T47D (cell line): ENCODE results near the gene TRPM3.
"Not testable (repeated sequence)": the region's sequence is repeated elsewhere in the genome, so short reads cannot be mapped to it uniquely, and the experiment has no call there.

Source experiments
- DNase-seq, 2 experiments: peaks; one replicate each; pipeline versions ENCODE4 v3.0.0 to v3.0.0-alpha.2; 2011 to 2012; ENCODE audit warnings: low read depth in 1 of 2, low spot score in 1 of 2
- JUND ChIP-seq: IDR thresholded peaks from 2 replicates; pipeline ENCODE4 v1.6.1; 2012; ENCODE audit warnings: low read depth
- in situ Hi-C: cut with HindIII; loops from 2 replicates; pipeline ENCODE4 v1.10.0; 2016; ENCODE audit warnings: low sequenced_read_pairs, low pct_unique_long_range_greater_than_20kb

The TRPM3 gene

DNA sequence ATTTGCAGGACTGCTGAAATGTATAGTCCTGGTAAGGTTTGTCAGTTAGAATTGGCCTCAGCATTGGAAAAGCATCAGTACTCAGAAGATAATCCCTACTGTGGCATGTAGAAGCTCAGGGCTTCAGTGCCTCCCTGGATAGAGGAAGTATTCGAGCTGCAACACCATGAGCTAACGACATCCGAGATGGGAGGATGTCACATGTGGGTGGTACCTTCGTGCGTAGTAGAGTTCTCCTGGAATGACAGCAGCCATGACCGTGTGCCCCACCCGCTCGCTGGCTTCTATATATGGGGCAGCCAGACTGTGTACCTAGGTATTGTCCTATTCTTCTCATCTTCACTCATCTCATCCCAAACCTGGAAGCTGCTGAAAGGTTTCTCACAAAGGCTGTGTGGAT lies 361.2 kb downstream of the TRPM3 start:
- in situ Hi-C loops, result no loop called here
- no peak for TF ChIP-seq JUND
- no peak for DNase-seq

DNA sequence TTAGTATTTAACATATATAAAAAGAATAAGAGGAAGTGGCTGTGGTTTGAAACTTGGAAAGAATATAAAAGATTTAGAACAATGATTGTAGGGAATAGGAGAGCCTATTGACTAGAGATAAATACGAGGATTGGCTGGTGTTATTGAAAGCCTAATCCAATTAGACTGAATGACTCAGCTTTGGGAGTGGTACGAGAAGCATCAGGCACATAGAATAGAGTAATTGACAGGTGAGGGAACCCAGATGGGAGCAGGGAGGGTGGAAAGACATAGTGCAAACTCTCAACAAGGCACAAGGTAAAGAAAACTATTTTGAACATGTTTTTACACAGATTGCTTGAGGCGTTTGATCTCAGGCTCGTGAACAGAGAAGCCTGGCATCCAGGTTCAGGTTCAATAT lies 368.1 kb downstream of the TRPM3 start:
- in situ Hi-C loops, result no loop called here
- TF ChIP-seq JUND, result no peak
- DNase-seq, result no peak

DNA sequence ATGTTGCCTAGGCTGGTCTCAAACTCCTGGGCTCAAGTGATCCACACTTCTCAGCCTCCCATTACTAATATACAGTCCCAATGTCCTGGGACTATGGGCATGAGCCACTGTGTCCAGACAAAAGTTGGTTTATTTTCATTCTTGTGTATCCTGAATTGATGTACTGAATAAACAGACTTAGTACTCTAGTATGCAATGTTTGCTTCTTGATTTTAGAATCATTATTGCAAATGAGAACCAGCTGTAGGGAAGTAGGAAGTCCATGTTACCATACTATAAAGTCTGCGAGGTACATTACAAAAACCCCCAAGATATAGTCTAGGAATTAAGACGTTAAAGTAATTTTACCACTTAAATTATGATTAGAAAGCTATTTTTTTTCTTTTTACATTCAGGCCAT lies 372.4 kb downstream of the TRPM3 start:
- in situ Hi-C loops, result no loop called here
- no peak for TF ChIP-seq JUND

GRCh38 chr9:70747261-70747718 lies 374.1 kb downstream of the TRPM3 start:
- no peak for TF ChIP-seq JUND
- in situ Hi-C loops, result no loop called here
- no peak for DNase-seq

More for the DNA sequence above, 372.4 kb downstream of the TRPM3 start:
- DNase-seq, result no peak

DNA sequence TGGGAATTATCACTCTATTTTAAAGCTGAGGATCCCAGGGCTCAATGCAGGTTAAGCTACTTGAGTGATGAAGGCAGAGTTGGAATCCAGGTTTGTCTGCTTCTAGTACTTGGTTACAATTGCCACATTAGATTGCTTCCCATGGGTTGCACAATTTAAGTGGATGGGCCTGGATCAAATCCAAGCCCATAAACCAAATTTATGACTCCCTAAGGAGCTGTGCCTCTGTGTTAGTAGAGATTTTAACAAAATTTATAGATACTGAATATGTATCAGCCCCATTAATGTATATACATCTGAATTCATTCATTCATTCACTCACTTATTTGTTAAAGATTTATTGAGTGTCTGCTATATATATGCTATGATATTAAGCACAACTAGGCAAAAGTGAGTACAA lies 374.7 kb downstream of the TRPM3 start:
- in situ Hi-C loops, result no loop called here
- DNase-seq, result no peak
- no peak for TF ChIP-seq JUND

GRCh38 chr9:70746316-70746715 lies 375.1 kb downstream of the TRPM3 start:
- DNase-seq, result no peak
- TF ChIP-seq JUND, result no peak
- in situ Hi-C loops, result no loop called here

GRCh38 chr9:70724794-70725193 lies 396.6 kb downstream of the TRPM3 start:
- in situ Hi-C loops, DNase-seq: not testable (repeated sequence)

GRCh38 chr9:70724025-70724424 lies 397.4 kb downstream of the TRPM3 start:
- DNase-seq, in situ Hi-C loops: not testable (repeated sequence)

DNA sequence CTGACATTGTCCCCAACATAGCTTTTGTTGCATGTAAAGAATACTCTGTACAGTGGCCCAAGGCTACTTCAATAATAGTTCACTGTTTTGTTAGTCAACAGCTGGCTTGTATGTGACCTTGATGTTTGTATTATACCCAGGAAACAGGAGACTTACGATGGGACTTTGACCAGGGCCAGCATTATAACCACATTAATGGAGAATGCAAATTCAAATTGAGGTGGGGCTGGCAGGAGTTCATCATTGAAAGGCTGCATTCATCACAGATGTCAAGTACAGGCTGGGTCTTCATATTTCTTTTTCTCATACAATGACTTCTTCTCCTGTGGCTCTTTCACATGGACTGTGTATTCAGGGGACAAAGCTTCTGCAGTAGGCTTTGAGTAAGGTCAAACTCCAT lies 414.6 kb downstream of the TRPM3 start:
- in situ Hi-C loops, DNase-seq: not testable (repeated sequence)

GRCh38 chr9:70701163-70701562 lies 420.3 kb downstream of the TRPM3 start:
- DNase-seq, result no peak
- no peak for TF ChIP-seq JUND
- in situ Hi-C loops, result no loop called here

- no peak for TF ChIP-seq JUND
- DNase-seq, result no peak
- in situ Hi-C loops, result no loop called here
These were observed 424.6 kb downstream of the TRPM3 start for GRCh38 chr9:70696694-70697335.

DNA sequence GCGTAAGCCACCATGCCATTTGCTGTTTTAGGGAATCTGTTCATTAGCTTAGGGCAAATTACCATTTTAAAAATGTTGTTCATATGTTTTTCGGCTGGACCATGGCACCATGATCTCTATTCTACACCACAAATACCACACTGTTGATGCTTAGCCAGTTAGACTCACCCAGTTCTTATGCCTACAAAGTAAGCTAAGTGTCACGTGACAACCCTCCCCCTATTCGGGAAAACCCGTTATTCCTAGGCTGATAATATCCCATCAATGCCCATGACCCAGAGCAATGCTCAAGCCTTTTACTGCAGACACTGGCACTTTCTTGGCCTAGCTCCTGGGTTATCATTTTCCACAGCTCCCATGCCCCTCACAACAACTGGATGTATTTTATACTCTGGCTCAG lies 426.7 kb downstream of the TRPM3 start:
- no peak for DNase-seq

DNA sequence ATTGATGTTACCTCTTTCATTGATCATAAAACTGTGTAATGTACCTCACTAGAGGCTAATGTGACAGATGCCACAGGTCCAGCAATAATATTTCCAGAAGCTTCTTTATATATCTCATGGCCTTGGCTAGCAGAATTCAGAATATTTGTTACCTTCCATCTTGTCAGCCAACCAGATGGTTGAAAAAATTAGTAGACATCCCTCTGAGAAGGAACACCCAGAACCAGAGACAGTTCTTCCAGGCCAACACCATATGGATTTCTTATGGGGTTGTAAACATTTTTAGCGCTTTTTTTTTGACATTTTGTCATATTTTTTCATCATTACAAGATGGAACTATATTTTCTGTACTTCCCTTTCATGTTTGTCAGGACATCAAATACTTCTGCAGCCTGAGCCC lies 428.2 kb downstream of the TRPM3 start:
- DNase-seq, result no peak
- in situ Hi-C loops, result no loop called here
- TF ChIP-seq JUND, result no peak

More for the DNA sequence above, 426.7 kb downstream of the TRPM3 start:
- no peak for TF ChIP-seq JUND
- in situ Hi-C loops, result no loop called here

DNA sequence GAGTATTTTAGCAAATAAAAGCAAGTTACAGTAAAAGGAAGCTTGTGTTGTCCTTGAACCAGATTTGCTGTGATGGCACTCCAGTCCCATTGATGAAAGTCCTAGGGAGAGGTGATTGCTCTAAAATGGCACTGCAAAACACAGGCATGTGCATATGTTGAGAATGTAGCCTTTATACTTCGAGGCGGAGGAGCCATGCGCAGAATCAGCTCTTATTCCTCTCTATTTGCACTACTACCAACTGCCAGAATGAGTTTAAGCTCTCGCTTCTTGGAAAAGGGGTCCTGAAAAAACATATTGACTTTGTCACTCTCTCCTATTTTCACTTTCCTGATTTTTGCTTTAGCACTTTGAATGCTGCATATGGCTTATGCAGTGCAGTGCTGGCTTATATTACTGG lies 429.0 kb downstream of the TRPM3 start:
- no peak for DNase-seq
- no peak for TF ChIP-seq JUND
- in situ Hi-C loops, result no loop called here

- TF ChIP-seq JUND, result no peak
- no peak for DNase-seq
- in situ Hi-C loops, result no loop called here
These were observed 432.7 kb downstream of the TRPM3 start for GRCh38 chr9:70688704-70689103.
